IMR-90 (cell line): Measurements from ENCODE around the gene NXPE3. TPM values are rescaled to one million over a fixed set of nuclear protein-coding genes. Genes with fewer than 3 reads are reported as not detected.

Experiments used
- ATAC-seq: fragments of 200-7000 bp; cut with Tn5 transposase; 2 replicates; pipeline ENCODE4 v1.9.1; 2020; ENCODE audit warnings: low read depth, mild to moderate bottlenecking, moderate library complexity
- BruUV-seq: library from RNA; stranded (reverse); fragments of 400-500 nt; replicated peaks from 2 replicates; lab custom pipeline; 2021; lab: Mats Ljungman, UMichigan
- CTCF ChIA-PET: fragments of 300-600 bp; formaldehyde crosslinking; extraction: SDS; loops from one replicate; lab custom pipeline; 2021; ENCODE audit warnings: antibody characterized with exemption; lab: Yijun Ruan, JAX
- POLR2A ChIA-PET: fragments of 300-600 bp; sonication (Branson Sonifier 250); formaldehyde crosslinking; loops from one replicate; lab custom pipeline; 2022; ENCODE audit warnings: antibody characterized with exemption; ENCODE audit not compliant: unreplicated experiment; lab: Charles Lee
- DNase-seq: peaks from one replicate; pipeline ENCODE4 v3.0.0; 2013
- H2AFZ ChIP-seq: replicated peaks from 2 replicates; pipeline ENCODE3; 2013; ENCODE audit warnings: low read length, mild to moderate bottlenecking; ENCODE audit not compliant: poor library complexity
- H2AK5ac ChIP-seq: 2 replicates; pipeline ENCODE4 v1.6.1; 2013; ENCODE audit warnings: low read depth, low read length, inconsistent platforms
- H2AK9ac ChIP-seq: replicated peaks from 2 replicates; pipeline ENCODE3; 2013; ENCODE audit warnings: mild to moderate bottlenecking, low read depth, low read length, moderate library complexity; ENCODE audit not compliant: poor library complexity
- H2BK120ac ChIP-seq: 2 replicates; pipeline ENCODE4 v1.6.1; 2013; ENCODE audit warnings: low read depth, low read length, inconsistent platforms
- H2BK15ac ChIP-seq: 3 replicates; pipeline ENCODE4 v1.6.1; 2013; ENCODE audit warnings: low read depth, low read length, inconsistent platforms
- H2BK20ac ChIP-seq: 2 replicates; pipeline ENCODE4 v1.6.1; 2013; ENCODE audit warnings: low read depth, mild to moderate bottlenecking, inconsistent platforms, low read length, moderate library complexity
- H2BK5ac ChIP-seq: 2 replicates; pipeline ENCODE4 v1.6.1; 2013; ENCODE audit warnings: mild to moderate bottlenecking, low read depth, low read length, inconsistent platforms; ENCODE audit not compliant: poor library complexity, severe bottlenecking
- H3K14ac ChIP-seq: replicated peaks from 2 replicates; pipeline ENCODE4 v1.6.1; 2013; ENCODE audit warnings: low read depth, low read length, inconsistent platforms
- H3K18ac ChIP-seq: 2 replicates; pipeline ENCODE4 v1.6.1; 2013; ENCODE audit warnings: low read depth, low read length, control low read depth
- H3K23ac ChIP-seq: 2 replicates; pipeline ENCODE4 v1.6.1; 2013; ENCODE audit warnings: low read depth, low read length, inconsistent platforms
- H3K27ac ChIP-seq: 2 replicates; pipeline ENCODE4 v1.5.1; 2013; ENCODE audit warnings: mild to moderate bottlenecking, control low read depth, low read length; ENCODE audit not compliant: insufficient read depth
- H3K27me3 ChIP-seq: 2 replicates; pipeline ENCODE4 v1.6.1; 2013; ENCODE audit warnings: low read length; ENCODE audit not compliant: control insufficient read depth, insufficient read depth
- H3K36me3 ChIP-seq: 2 replicates; pipeline ENCODE4 v1.6.1; 2013; ENCODE audit warnings: low read length, mixed read lengths; ENCODE audit not compliant: control insufficient read depth, insufficient read depth
- H3K4ac ChIP-seq: 2 replicates; pipeline ENCODE4 v1.6.1; 2013; ENCODE audit warnings: low read depth, low read length, inconsistent platforms
- H3K4me1 ChIP-seq: 2 replicates; pipeline ENCODE4 v1.6.1; 2013; ENCODE audit warnings: low read length, mixed read lengths; ENCODE audit not compliant: control insufficient read depth, insufficient read depth
- H3K4me2 ChIP-seq: 2 replicates; pipeline ENCODE4 v1.6.1; 2013; ENCODE audit warnings: low read depth, mild to moderate bottlenecking, control low read depth, low read length, moderate library complexity
- H3K4me3 ChIP-seq: 2 replicates; pipeline ENCODE4 v1.5.1; 2013; ENCODE audit warnings: low read depth, mild to moderate bottlenecking, control low read depth, low read length, moderate library complexity; ENCODE audit not compliant: insufficient read depth
- H3K56ac ChIP-seq: 2 replicates; pipeline ENCODE4 v1.6.1; 2013; ENCODE audit warnings: low read length, inconsistent platforms; ENCODE audit not compliant: insufficient read depth; ENCODE audit errors: extremely low read depth
- H3K79me1 ChIP-seq, 2 experiments: 2 replicates each; pipeline ENCODE4 v1.6.1; 2013; ENCODE audit warnings: low read length in 2 of 2, inconsistent platforms in 1 of 2, low read depth in 1 of 2
- H3K9ac ChIP-seq: 2 replicates; pipeline ENCODE4 v1.6.1; 2013; ENCODE audit warnings: low read depth, low read length, control low read depth
- H3K9me1 ChIP-seq: 2 replicates; pipeline ENCODE4 v1.6.1; 2013; ENCODE audit warnings: low read length, inconsistent platforms; ENCODE audit not compliant: insufficient read depth
- H3K9me3 ChIP-seq: 2 replicates; pipeline ENCODE4 v1.6.1; 2013; ENCODE audit warnings: low read length; ENCODE audit not compliant: control insufficient read depth, insufficient read depth
- H4K20me1 ChIP-seq: 2 replicates; pipeline ENCODE4 v1.6.1; 2013; ENCODE audit warnings: low read length, inconsistent platforms; ENCODE audit not compliant: insufficient read depth
- H4K5ac ChIP-seq: 2 replicates; pipeline ENCODE4 v1.6.1; 2013; ENCODE audit warnings: mild to moderate bottlenecking, low read depth, low read length, control low read depth
- H4K8ac ChIP-seq, 2 experiments: 2 replicates each; pipeline ENCODE4 v1.6.1; 2013; ENCODE audit warnings: low read depth in 2 of 2, low read length in 2 of 2, control low read depth in 1 of 2, inconsistent platforms in 1 of 2
- H4K91ac ChIP-seq: 2 replicates; pipeline ENCODE4 v1.6.1; 2013; ENCODE audit warnings: low read depth, low read length, inconsistent platforms; ENCODE audit not compliant: insufficient read depth
- CEBPB ChIP-seq: IDR thresholded peaks from 2 replicates; pipeline ENCODE4 v1.6.1; 2012; ENCODE audit warnings: low read depth, low read length, improper control_type of control experiment
- ELK1 ChIP-seq: fragments of 150-350 bp; IDR thresholded peaks from 2 replicates; pipeline ENCODE4 v1.6.1; 2016; ENCODE audit warnings: low read depth, mild to moderate bottlenecking, low read length, moderate library complexity, borderline replicate concordance
- POLR2A ChIP-seq: IDR thresholded peaks from 2 replicates; pipeline ENCODE4 v1.6.1; 2012; ENCODE audit warnings: mild to moderate bottlenecking, low read depth, low read length
- RFX5 ChIP-seq: IDR thresholded peaks from 2 replicates; pipeline ENCODE4 v1.8.0; 2012; ENCODE audit warnings: low read depth, mild to moderate bottlenecking, low read length, moderate library complexity
- USF2 ChIP-seq: fragments of 150-350 bp; IDR thresholded peaks from 2 replicates; pipeline ENCODE4 v1.6.1; 2017; ENCODE audit warnings: mild to moderate bottlenecking, antibody characterized with exemption, low read length, low read depth
- WGBS, 2 experiments: methylation state at CpG; one replicate each; pipeline versions ENCODE4 v1.1.5 to v1.1.7; 2013; ENCODE audit warnings: missing lambda C conversion rate in 2 of 2; ENCODE audit not compliant: insufficient read length in 1 of 2; ENCODE audit errors: extremely low coverage in 2 of 2; 5-methylcytosine and 5-hydroxymethylcytosine counted together
- dilution Hi-C: fragments of 300-500 bp; cut with HindIII; formaldehyde crosslinking; loops from one replicate; pipeline ENCODE4 v1.14.3; 2018; ENCODE audit warnings: low sequenced_read_pairs; ENCODE audit not compliant: unreplicated experiment
- in situ Hi-C: fragments of 300-500 bp; cut with MboI; formaldehyde crosslinking; loops from 3 replicates; pipeline ENCODE4 v1.14.3; 2019; ENCODE audit warnings: low sequenced_read_pairs, inconsistent platforms, mixed read lengths
- intact Hi-C: fragments of 100-400 bp; cut with micrococcal nuclease; formaldehyde crosslinking; loops from 2 replicates; pipeline ENCODE4 v1.10.0; 2022
- polyA plus RNA-seq, 3 experiments: library from polyadenylated mRNA; depleted of rRNA; stranded (reverse); fragments of >200 nt; gene quantifications; 2 replicates each; pipeline ENCODE4 v1.2.3, GENCODE V29; 2012; ENCODE audit warnings: low replicate concordance in 1 of 3
- total RNA-seq: library from RNA; depleted of rRNA; stranded (reverse); fragments of >200 nt; gene quantifications from 2 replicates; pipeline ENCODE4 v1.2.3, GENCODE V29; 2012

NXPE3 gene
- total and polyA plus RNA-seq, 2 of the 4 experiments (the other 2 are of a cell fraction) = 20.0 to 23.8 TPM

- in situ Hi-C loops (no loop called here), intact Hi-C loops (no loop called here), dilution Hi-C loops (no loop called here)
- no TSS peak for BruUV-seq
- Histone ChIP-seq H3K56ac (no peak overlapping the region), H2AK9ac (no peak overlapping the region), H4K8ac (no peak overlapping the region), H2AK5ac (no peak overlapping the region), H4K5ac (no peak overlapping the region), H3K23ac (no peak overlapping the region), H3K14ac (no peak overlapping the region), H2BK120ac (no peak overlapping the region), H3K36me3 (peaks cover 6% of the 10 kb centered on the region), H3K4me3 (no peak overlapping the region), H2BK15ac (no peak overlapping the region), H4K20me1 (no peaks in the 10 kb centered on the region), H2BK20ac (no peak overlapping the region), H3K27me3 (no peaks in the 10 kb centered on the region), H3K9me1 (peaks cover 6% of the 10 kb centered on the region; the same call in 1 of the 2 replicates), H3K4me1 (peaks cover 4% of the 10 kb centered on the region; the same call in 1 of the 2 replicates), H3K79me1 (peaks cover 5 to 25% of the 10 kb centered on the region in 2 experiments; a peak in 2 of 4 replicates), H2BK5ac (no peak overlapping the region), H3K4me2 (no peak overlapping the region), H2AFZ (no peak overlapping the region), H3K27ac (no peak overlapping the region), H3K9ac (no peak overlapping the region), H3K18ac (no peak overlapping the region), H3K9me3 (no peaks in the 10 kb centered on the region), H3K4ac (no peak overlapping the region), H4K91ac (no peak overlapping the region)
- ATAC-seq (no peak), DNase-seq (no peak)
- CTCF ChIA-PET = no interaction called here
- POLR2A ChIA-PET = no interaction called here
- no CpG with 5 or more reads among the region's 3 CpGs for WGBS, 2 experiments
- TF ChIP-seq POLR2A (no peak), USF2 (no peak), RFX5 (no peak), CEBPB (peak; percentile 34; the same call in 1 of the 2 replicates), ELK1 (no peak)
These were observed 45.7 kb downstream of the NXPE3 start for GRCh38 chr3:101824702-101825101.
